ENCODE results near the gene FAM120A. TPM values are rescaled to one million over a fixed set of nuclear protein-coding genes. Genes with fewer than 3 reads are reported as not detected.
"Not testable (repeated sequence)": the region's sequence is repeated elsewhere in the genome, so short reads cannot be mapped to it uniquely, and the experiment has no call there.

The FAM120A gene
- total RNA-seq, 1 experiment from 2014 or later: 53.3 TPM

GRCh38 chr9:93510041-93510440 is 58.6 kb downstream of the FAM120A start:
- TF ChIP-seq SP1 (CRISPR knock-in tag; conservative IDR thresholded peaks at IDR 0.05): no peak
- TF ChIP-seq ZNF396 (CRISPR knock-in tag; IDR thresholded peaks at IDR 0.05; ENCODE audit: borderline replicate concordance): no peak
- TF ChIP-seq PRRX2 (CRISPR knock-in tag; IDR thresholded peaks at IDR 0.05): no peak
- no peak for TF ChIP-seq RELA (CRISPR knock-in tag; IDR thresholded peaks at IDR 0.05; ENCODE audit: borderline replicate concordance)
- no peak for TF ChIP-seq SOX15 (CRISPR knock-in tag; IDR thresholded peaks at IDR 0.05)
- no peak for TF ChIP-seq EMX1 (CRISPR knock-in tag; IDR thresholded peaks at IDR 0.05)
- no peak for TF ChIP-seq SMAD4 (CRISPR knock-in tag; IDR thresholded peaks at IDR 0.05)
- no peak for TF ChIP-seq ZNF425 (CRISPR knock-in tag; conservative IDR thresholded peaks at IDR 0.05)
- TF ChIP-seq CTCF (IDR thresholded peaks at IDR 0.05): no peak
- no peak for TF ChIP-seq MLX (CRISPR knock-in tag; IDR thresholded peaks at IDR 0.05)
- no peak for TF ChIP-seq USF1 (CRISPR knock-in tag; IDR thresholded peaks at IDR 0.05)
- no peak for TF ChIP-seq TEAD4 (CRISPR knock-in tag; IDR thresholded peaks at IDR 0.05)
- TF ChIP-seq ZNF512 (CRISPR knock-in tag; IDR thresholded peaks at IDR 0.05; ENCODE audit: borderline replicate concordance): no peak
- TF ChIP-seq ZNF232 (CRISPR knock-in tag; IDR thresholded peaks at IDR 0.05): no peak
- ChIA-PET CTCF (no interaction called here), POLR2A (no interaction called here)
- ATAC-seq: no peak
- Mint-ChIP-seq H3K4me1 (peaks cover 28% of the 10 kb centered on the region), H3K9me3 (no peaks in the 10 kb centered on the region), H3K36me3 (peaks cover 8% of the 10 kb centered on the region), H3K4me3 (no peak overlapping the region), H3K27me3 (ENCODE audit: low read depth) (no peaks in the 10 kb centered on the region), H3K27ac (0 out of 2 replicates have a peak overlapping the region, but pooled peaks have one; percentile 17)
- DNase-seq (ENCODE audit: low spot score): no peak

- H3K27ac Mint-ChIP-seq: peak overlapping the region; percentile 95
- not testable (repeated sequence) for ATAC-seq
These were observed 59.7 kb downstream of the FAM120A start for GRCh38 chr9:93511228-93511627.

GRCh38 chr9:93512170-93512812 is 60.8 kb downstream of the FAM120A start:
- H3K27me3 Mint-ChIP-seq (ENCODE audit: low read depth); ATAC-seq; H3K27ac Mint-ChIP-seq; H3K4me3 Mint-ChIP-seq; H3K9me3 Mint-ChIP-seq; DNase-seq (ENCODE audit: low spot score); H3K36me3 Mint-ChIP-seq; CTCF ChIA-PET; POLR2A ChIA-PET: not testable (repeated sequence)
- peaks cover 27% of the 10 kb centered on the region for H3K4me1 Mint-ChIP-seq

More at GRCh38 chr9:93511228-93511627, 59.7 kb downstream of the FAM120A start:
- CTCF ChIA-PET; DNase-seq (ENCODE audit: low spot score); POLR2A ChIA-PET; H3K4me3 Mint-ChIP-seq; H3K9me3 Mint-ChIP-seq; H3K36me3 Mint-ChIP-seq; H3K27me3 Mint-ChIP-seq (ENCODE audit: low read depth): not testable (repeated sequence)
- peaks cover 28% of the 10 kb centered on the region for H3K4me1 Mint-ChIP-seq

Data from WTC11 (cell line).